ENCODE results near the gene AP1S1.

DNA sequence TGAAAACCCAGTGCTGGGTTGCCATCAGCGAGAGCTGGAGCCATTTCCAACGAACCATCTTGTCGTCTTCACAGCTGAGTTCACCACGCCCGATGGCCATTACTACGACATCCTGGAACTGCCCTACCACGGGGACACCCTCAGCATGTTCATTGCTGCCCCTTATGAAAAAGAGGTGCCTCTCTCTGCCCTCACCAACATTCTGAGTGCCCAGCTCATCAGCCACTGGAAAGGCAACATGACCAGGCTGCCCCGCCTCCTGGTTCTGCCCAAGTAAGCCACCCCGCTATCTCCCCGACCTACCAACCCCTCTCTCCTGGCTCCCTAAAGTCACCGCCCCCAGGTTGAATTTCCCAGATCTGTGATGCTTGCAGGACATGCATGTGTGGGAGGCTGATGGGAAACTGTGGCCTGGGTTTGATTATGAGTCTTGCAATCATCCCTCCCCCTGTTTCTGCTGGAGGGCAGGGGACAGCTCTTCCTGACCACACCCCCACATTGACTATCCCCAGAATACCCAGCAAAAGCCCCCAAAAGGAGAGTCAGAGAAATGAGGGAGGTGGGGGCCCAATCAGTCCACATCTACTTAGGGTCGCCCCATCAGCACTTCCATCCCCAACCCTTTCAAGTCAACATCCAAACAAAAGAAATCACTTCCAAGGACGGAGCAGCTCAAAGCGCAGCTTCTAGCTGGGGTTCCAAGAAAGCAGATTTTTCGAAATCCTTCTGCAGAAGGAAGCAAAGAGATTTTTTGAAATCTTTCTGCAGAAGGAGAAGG lies 20.5 kb upstream of the AP1S1 start:
- TF ChIP-seq, protein P1, sequence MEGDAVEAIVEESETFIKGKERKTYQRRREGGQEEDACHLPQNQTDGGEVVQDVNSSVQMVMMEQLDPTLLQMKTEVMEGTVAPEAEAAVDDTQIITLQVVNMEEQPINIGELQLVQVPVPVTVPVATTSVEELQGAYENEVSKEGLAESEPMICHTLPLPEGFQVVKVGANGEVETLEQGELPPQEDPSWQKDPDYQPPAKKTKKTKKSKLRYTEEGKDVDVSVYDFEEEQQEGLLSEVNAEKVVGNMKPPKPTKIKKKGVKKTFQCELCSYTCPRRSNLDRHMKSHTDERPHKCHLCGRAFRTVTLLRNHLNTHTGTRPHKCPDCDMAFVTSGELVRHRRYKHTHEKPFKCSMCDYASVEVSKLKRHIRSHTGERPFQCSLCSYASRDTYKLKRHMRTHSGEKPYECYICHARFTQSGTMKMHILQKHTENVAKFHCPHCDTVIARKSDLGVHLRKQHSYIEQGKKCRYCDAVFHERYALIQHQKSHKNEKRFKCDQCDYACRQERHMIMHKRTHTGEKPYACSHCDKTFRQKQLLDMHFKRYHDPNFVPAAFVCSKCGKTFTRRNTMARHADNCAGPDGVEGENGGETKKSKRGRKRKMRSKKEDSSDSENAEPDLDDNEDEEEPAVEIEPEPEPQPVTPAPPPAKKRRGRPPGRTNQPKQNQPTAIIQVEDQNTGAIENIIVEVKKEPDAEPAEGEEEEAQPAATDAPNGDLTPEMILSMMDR (IDR thresholded peaks at IDR 0.05 in 4 of 5, conservative IDR thresholded peaks at IDR 0.05 in 1 of 5): no peak
- no peak for TF ChIP-seq POLR2A (IDR thresholded peaks at IDR 0.05)

Measured in gastrocnemius medialis (tissue), 4 donors.